IPS DF 6.9 (cell line): ENCODE data around the gene ZNF778.
"Not testable (repeated sequence)": the region's sequence is repeated elsewhere in the genome, so short reads cannot be mapped to it uniquely, and the experiment has no call there.

Experiments
- DNase-seq: peaks from one replicate; pipeline ENCODE4 v3.0.0-alpha.2; 2013; ENCODE audit warnings: low read depth, low spot score
- H3K27ac ChIP-seq: one replicate; pipeline ENCODE4 v1.5.1; 2013; ENCODE audit warnings: low read length, control low read depth
- H3K27me3 ChIP-seq: 2 replicates; pipeline ENCODE4 v1.6.1; 2013; ENCODE audit warnings: mild to moderate bottlenecking, low read length; ENCODE audit not compliant: control insufficient read depth, insufficient read depth
- H3K36me3 ChIP-seq: 2 replicates; pipeline ENCODE4 v1.6.1; 2013; ENCODE audit warnings: low read length; ENCODE audit not compliant: control insufficient read depth, insufficient read depth
- H3K4me1 ChIP-seq: 2 replicates; pipeline ENCODE4 v1.6.1; 2013; ENCODE audit warnings: low read length; ENCODE audit not compliant: control insufficient read depth, insufficient read depth
- H3K4me3 ChIP-seq: 2 replicates; pipeline ENCODE4 v1.5.1; 2013; ENCODE audit warnings: mild to moderate bottlenecking, low read length
- H3K9me3 ChIP-seq: 2 replicates; pipeline ENCODE4 v1.6.1; 2013; ENCODE audit warnings: low read length, inconsistent platforms; ENCODE audit not compliant: control insufficient read depth, insufficient read depth
- WGBS: extraction: QIAGEN DNeasy Blood & Tissue Kit; methylation state at CpG from one replicate; pipeline ENCODE4 v1.1.7; 2013; ENCODE audit warnings: mixed read lengths, missing lambda C conversion rate; ENCODE audit not compliant: insufficient read length, insufficient coverage; 5-methylcytosine and 5-hydroxymethylcytosine counted together

The ZNF778 gene

DNA sequence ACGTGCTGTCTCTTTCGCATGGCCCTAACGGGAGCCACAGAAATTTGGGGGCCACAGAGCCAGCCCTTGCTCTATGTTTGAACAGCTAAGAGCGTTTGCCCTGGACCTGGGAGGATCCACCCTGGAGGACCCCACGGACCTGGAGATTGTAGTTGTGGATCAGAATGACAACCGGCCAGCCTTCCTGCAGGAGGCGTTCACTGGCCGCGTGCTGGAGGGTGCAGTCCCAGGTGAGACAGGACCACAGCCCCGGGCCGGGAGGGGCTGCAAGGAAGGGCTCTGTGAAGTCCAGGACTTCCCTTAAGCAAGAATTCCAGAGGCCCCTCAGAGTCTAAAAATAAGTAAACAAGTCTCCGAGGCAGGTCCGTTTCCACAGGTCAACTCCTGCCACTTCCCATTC is 34.0 kb upstream of the ZNF778 start:
- DNase-seq, result no peak
- no peak overlapping the region for H3K4me3 ChIP-seq
- H3K4me1 ChIP-seq, result no peaks in the 10 kb centered on the region
- no peaks in the 10 kb centered on the region for H3K27me3 ChIP-seq
- WGBS, result no CpG with 5 or more reads among the region's 13 CpGs
- no peaks in the 10 kb centered on the region for H3K9me3 ChIP-seq
- H3K27ac ChIP-seq, result no peak overlapping the region
- H3K36me3 ChIP-seq, result no peaks in the 10 kb centered on the region

DNA sequence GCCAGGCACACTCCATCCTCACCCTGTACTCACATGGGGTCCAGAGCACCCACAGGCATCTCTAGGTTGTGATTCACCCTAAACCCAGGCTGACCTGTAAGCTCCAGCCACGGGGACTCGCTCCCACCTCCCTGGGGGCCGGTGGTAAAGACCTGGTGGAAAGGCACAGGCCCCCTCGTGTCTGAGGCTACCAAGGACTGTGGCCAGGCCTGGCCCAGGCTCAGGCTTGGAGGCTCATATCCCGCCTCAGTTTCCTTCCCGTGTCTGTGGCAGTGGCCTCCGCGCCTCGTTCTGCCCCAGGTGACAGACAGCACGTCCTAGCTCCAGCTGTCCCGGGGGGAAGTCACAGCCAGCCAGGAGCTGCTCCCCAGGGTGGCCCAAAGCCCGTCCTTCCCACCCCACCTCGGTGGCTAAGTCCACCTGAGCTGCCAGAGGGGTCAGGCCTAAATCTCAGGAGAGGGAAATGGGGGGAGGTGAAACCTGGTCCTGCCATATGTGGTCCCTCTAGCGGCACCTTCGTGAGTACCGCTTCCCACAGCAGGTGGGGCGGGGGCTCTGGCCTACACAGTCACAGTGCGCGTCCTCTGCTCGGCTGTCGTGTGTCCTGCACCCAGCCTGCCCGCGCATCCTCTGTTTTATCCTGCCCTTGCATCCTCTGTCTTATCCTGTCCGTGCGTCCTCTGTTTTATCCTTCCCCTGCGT is 33.4 kb upstream of the ZNF778 start:
- no peak for DNase-seq
- Histone ChIP-seq H3K4me3 (no peak overlapping the region), H3K36me3 (no peaks in the 10 kb centered on the region), H3K27ac (no peak overlapping the region), H3K27me3 (no peaks in the 10 kb centered on the region), H3K4me1 (no peaks in the 10 kb centered on the region), H3K9me3 (no peaks in the 10 kb centered on the region)
- WGBS, result no CpG with 5 or more reads among the region's 26 CpGs

DNA sequence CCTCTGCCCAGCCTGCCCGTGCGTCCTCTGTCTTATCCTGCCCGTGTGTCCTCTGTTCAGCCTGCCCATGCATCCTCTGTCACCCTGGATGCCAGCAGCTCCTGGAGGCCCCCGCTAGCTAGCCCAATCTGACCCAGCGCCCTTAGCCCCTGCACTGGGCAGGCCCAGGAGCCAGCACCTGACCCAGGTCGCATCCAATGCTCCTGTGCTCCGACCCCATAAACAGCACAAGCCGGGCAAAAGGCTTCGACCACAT is 32.9 kb upstream of the ZNF778 start:
- no peak overlapping the region for H3K27ac ChIP-seq
- H3K36me3 ChIP-seq, result no peaks in the 10 kb centered on the region
- no CpG with 5 or more reads among the region's 9 CpGs for WGBS
- no peaks in the 10 kb centered on the region for H3K9me3 ChIP-seq
- no peak overlapping the region for H3K4me3 ChIP-seq
- H3K27me3 ChIP-seq, result no peaks in the 10 kb centered on the region
- no peak for DNase-seq
- no peaks in the 10 kb centered on the region for H3K4me1 ChIP-seq

DNA sequence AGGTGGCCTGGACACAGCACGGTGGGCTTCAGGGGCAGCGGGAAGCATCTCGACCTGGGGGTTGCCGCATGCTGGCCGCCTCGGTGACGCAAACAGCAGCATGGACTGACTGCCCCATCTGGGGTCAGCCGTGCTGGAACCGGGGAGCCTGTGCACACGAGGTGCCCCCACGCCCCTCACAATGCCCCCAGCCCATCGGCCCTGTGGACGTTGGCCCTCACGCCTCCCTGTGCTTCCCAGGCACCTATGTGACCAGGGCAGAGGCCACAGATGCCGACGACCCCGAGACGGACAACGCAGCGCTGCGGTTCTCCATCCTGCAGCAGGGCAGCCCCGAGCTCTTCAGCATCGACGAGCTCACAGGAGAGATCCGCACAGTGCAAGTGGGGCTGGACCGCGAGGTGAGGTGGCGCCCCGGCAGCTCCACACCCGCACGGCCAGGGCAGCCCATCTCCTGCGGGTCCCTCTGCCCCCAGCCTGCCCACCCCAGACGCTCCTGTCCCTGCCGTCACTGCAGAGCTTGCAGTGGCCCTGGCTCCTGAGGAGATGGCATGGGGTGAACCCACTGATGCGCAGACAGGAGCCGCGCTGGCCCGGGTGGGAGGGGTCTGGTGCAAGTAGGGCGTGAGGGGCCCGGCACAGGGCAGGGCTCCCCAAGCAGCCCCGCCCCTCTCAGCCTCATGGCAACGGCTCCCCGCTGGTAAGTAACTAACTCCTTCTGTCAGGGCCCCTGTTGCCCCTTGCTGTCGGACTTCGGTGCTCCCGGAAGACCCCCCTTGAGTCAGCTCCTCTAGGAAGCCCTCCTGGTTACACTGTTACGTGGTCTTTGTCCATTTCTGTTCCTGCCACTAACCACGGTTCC is 32.3 kb upstream of the ZNF778 start:
- Histone ChIP-seq H3K27me3 (no peaks in the 10 kb centered on the region), H3K4me1 (no peaks in the 10 kb centered on the region), H3K27ac (no peak overlapping the region), H3K36me3 (no peaks in the 10 kb centered on the region), H3K9me3 (no peaks in the 10 kb centered on the region), H3K4me3 (no peak overlapping the region)
- no CpG with 5 or more reads among the region's 48 CpGs for WGBS
- no peak for DNase-seq

DNA sequence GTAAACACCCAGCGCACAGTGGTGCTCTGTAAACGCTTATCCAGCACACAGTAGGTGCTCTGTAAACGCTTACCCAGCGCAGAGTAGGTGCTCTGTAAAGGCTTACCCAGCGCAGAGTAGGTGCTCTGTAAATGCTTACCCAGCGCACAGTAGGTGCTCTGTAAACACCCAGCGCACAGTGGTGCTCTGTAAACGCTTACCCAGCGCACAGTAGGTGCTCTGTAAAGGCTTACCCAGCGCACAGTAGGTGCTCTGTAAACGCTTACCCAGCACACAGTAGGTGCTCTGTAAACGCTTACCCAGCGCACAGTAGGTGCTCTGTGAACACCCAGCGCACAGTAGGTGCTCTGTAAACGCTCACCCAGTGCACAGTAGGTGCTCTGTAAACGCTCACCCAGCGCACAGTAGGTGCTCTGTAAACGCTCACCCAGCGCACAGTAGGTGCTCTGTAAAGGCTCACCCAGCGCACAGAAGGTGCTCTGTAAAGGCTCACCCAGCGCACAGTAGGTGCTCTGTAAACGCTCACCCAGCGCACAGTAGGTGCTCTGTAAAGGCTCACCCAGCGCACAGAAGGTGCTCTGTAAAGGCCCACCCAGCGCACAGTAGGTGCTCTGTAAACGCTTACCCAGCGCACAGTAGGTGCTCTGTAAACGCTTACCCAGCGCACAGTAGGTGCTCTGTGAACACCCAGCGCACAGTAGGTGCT is 31.5 kb upstream of the ZNF778 start:
- H3K4me1 ChIP-seq, H3K36me3 ChIP-seq, H3K9me3 ChIP-seq, DNase-seq, H3K27me3 ChIP-seq, H3K27ac ChIP-seq, H3K4me3 ChIP-seq: not testable (repeated sequence)
- WGBS, result no CpG with 5 or more reads among the region's 30 CpGs

DNA sequence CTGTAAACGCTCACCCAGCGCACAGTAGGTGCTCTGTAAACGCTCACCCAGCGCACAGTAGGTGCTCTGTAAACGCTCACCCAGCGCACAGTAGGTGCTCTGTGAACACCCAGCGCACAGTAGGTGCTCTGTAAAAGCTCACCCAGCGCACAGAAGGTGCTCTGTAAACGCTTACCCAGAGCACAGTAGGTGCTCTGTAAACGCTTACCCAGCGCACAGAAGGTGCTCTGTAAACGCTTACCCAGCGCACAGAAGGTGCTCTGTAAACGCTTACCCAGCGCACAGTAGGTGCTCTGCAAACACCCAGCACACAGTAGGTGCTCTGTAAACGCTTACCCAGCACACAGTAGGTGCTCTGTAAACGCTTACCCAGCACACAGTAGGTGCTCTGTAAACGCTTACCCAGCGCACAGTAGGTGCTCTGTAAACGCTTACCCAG is 30.9 kb upstream of the ZNF778 start:
- not testable (repeated sequence) for H3K9me3 ChIP-seq, H3K27me3 ChIP-seq, H3K36me3 ChIP-seq, DNase-seq, H3K4me3 ChIP-seq, H3K4me1 ChIP-seq, H3K27ac ChIP-seq
- WGBS, result no CpG with 5 or more reads among the region's 20 CpGs

DNA sequence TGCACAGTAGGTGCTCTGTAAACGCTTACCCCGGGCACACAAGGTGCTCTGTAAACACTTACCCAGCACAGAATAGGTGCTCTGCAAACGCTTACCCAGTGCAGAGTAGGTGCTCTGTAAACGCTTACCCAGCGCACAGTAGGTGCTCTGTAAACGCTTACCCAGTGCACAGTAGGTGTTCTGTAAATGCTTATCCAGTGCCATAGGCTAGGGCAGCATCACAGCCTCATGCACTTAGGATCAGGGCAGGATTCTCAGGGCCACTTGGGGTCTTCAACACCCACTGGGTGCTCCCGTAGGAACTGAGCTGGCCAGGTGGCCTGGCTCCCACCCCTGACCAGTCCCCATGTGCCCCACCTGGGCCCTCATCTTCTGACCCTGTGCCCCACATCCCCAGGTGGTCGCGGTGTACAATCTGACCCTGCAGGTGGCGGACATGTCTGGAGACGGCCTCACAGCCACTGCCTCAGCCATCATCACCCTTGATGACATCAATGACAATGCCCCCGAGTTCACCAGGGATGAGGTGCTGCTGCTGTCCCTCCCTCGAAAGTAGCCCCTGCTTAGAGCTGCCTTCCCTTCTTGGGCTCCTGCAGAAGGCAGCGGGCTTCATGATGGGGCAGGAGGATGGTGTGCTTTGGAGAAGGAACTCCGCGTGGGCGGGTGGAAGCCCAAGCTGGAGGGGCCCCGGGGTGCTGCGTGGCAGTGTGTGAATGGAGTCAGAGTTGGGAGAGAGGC is 30.3 kb upstream of the ZNF778 start:
- H3K9me3 ChIP-seq, result no peaks in the 10 kb centered on the region
- no peak overlapping the region for H3K27ac ChIP-seq
- DNase-seq, result no peak
- H3K36me3 ChIP-seq, result no peaks in the 10 kb centered on the region; the same call in 1 of the 2 replicates
- H3K27me3 ChIP-seq, result no peaks in the 10 kb centered on the region
- H3K4me3 ChIP-seq, result no peak overlapping the region
- peaks cover 3% of the 10 kb centered on the region for H3K4me1 ChIP-seq
- no CpG with 5 or more reads among the region's 19 CpGs for WGBS

DNA sequence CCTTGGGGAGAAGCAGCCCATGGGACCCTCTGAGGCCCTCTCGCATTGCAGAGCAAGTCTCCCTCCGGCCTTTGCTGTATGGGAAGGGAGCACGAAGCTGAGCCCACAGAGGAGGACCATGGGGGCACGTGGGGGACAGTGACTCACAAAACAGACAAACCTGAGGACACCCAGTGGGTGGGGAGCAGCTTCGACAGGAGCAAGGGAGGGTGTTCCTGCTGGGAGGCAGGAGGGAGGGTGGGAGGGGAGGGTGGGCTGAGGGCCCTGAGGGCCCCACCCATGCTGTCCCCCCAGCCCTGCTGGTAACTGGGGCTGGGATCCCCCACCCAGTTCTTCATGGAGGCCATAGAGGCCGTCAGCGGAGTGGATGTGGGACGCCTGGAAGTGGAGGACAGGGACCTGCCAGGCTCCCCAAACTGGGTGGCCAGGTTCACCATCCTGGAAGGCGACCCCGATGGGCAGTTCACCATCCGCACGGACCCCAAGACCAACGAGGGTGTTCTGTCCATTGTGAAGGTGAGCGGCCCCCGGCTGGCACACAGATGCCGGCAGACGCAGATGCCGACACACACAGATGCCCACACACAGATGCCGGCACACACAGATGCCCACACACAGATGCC is 29.6 kb upstream of the ZNF778 start:
- H3K27ac ChIP-seq, result no peak overlapping the region
- H3K4me1 ChIP-seq, result peaks cover 4% of the 10 kb centered on the region
- H3K27me3 ChIP-seq, result no peaks in the 10 kb centered on the region
- H3K4me3 ChIP-seq, result no peak overlapping the region
- no CpG with 5 or more reads among the region's 19 CpGs for WGBS
- no peaks in the 10 kb centered on the region; the same call in 1 of the 2 replicates for H3K36me3 ChIP-seq
- DNase-seq, result no peak
- no peaks in the 10 kb centered on the region for H3K9me3 ChIP-seq

DNA sequence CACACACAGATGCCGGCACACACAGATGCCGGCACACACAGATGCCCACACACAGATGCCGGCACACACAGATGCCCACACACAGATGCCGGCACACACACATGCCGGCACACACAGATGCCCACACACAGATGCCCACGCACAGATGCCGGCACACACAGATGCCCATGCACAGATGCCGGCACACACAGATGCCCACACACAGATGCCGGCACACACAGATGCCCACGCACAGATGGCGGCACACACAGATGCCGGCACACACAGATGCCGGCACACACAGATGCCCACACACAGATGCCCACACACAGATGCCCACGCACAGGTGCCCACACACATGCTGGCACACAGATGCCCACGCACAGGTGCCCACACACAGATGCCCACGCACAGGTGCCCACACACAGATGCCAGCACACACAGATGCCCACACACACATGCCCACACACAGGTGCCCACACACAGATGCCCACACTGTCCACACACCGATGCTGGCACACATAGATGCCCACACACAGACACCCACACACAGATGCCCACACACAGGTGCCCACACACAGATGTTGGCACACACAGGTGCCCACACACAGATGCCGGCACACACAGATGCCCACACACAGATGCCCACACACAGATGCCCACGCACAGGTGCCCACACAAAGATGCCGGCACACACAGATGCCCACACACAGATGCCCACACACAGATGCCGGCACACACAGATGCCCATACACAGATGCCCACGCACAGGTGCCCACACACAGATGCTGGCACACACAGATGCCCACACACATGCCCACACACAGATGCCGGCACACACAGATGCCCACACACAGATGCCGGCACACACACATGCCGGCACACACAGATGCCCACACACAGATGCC is 28.8 kb upstream of the ZNF778 start:
- no CpG with 5 or more reads among the region's 25 CpGs for WGBS

More for the DNA sequence above, 28.8 kb upstream of the ZNF778 start:
- DNase-seq, H3K36me3 ChIP-seq, H3K27ac ChIP-seq, H3K4me3 ChIP-seq, H3K9me3 ChIP-seq, H3K27me3 ChIP-seq, H3K4me1 ChIP-seq: not testable (repeated sequence)
